ENCODE results near the gene RARA. TPM values are rescaled to one million over a fixed set of nuclear protein-coding genes. Genes with fewer than 3 reads are reported as not detected.
A peak's percentile ranks its signal among the peaks of the same experiment; 100 is the strongest.
"Not testable (repeated sequence)": the region's sequence is repeated elsewhere in the genome, so short reads cannot be mapped to it uniquely, and the experiment has no call there.

The RARA gene
- total and polyA plus RNA-seq, 12 donors, result 4.7 to 58.2 (median 33.0) TPM

- no peak overlapping the region for H3K4me3 ChIP-seq
- no peaks in the 10 kb centered on the region for H3K27me3 ChIP-seq
- no peaks in the 10 kb centered on the region for H3K36me3 ChIP-seq (replicated peaks in 1 of 2)
- DNase-seq, result no peak
- intact Hi-C loops (cut with DNase I), result no loop called here
- no peak for TF ChIP-seq POLR2A (IDR thresholded peaks at IDR 0.05)
- TF ChIP-seq, protein P1, sequence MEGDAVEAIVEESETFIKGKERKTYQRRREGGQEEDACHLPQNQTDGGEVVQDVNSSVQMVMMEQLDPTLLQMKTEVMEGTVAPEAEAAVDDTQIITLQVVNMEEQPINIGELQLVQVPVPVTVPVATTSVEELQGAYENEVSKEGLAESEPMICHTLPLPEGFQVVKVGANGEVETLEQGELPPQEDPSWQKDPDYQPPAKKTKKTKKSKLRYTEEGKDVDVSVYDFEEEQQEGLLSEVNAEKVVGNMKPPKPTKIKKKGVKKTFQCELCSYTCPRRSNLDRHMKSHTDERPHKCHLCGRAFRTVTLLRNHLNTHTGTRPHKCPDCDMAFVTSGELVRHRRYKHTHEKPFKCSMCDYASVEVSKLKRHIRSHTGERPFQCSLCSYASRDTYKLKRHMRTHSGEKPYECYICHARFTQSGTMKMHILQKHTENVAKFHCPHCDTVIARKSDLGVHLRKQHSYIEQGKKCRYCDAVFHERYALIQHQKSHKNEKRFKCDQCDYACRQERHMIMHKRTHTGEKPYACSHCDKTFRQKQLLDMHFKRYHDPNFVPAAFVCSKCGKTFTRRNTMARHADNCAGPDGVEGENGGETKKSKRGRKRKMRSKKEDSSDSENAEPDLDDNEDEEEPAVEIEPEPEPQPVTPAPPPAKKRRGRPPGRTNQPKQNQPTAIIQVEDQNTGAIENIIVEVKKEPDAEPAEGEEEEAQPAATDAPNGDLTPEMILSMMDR (IDR thresholded peaks at IDR 0.05), result no peak
- H3K4me1 ChIP-seq (replicated peaks in 1 of 2), result no peaks in the 10 kb centered on the region
- 85 to 92% (median 87%) methylated on average over 4 of the region's 4 CpGs for WGBS, 4 donors
- no peak overlapping the region for H3K27ac ChIP-seq
- no peaks in the 10 kb centered on the region for H3K9me3 ChIP-seq (replicated peaks in 1 of 3)
These were observed 73.3 kb downstream of the RARA start for GRCh38 chr17:40382251-40382650.

GRCh38 chr17:40386555-40386954, 77.6 kb downstream of the RARA start:
- H3K27me3 ChIP-seq; DNase-seq; H3K36me3 ChIP-seq (replicated peaks in 1 of 2); H3K9me3 ChIP-seq (replicated peaks in 1 of 3); H3K4me1 ChIP-seq (replicated peaks in 1 of 2); H3K27ac ChIP-seq; intact Hi-C loops (cut with DNase I); H3K4me3 ChIP-seq: not testable (repeated sequence)
- 90 to 99% (median 97%) methylated on average over 3 of the region's 3 CpGs for WGBS, 4 donors

GRCh38 chr17:40399185-40399584, 90.2 kb downstream of the RARA start:
- Histone ChIP-seq H3K4me1 (replicated peaks in 1 of 2) (no peaks in the 10 kb centered on the region), H3K36me3 (replicated peaks in 1 of 2) (no peaks in the 10 kb centered on the region), H3K9me3 (replicated peaks in 1 of 3) (no peaks in the 10 kb centered on the region), H3K4me3 (no peak overlapping the region), H3K27ac (no peak overlapping the region), H3K27me3 (no peaks in the 10 kb centered on the region)
- intact Hi-C loops (cut with DNase I), result no loop called here
- TF ChIP-seq, protein P1 (IDR thresholded peaks at IDR 0.05), result peak; percentile 26 to 67 (median 55)
- no peak for TF ChIP-seq POLR2A (IDR thresholded peaks at IDR 0.05)
- WGBS, 4 donors, result 34 to 51% (median 42%) methylated on average over 4 of the region's 4 CpGs
- DNase-seq, result no peak

DNA sequence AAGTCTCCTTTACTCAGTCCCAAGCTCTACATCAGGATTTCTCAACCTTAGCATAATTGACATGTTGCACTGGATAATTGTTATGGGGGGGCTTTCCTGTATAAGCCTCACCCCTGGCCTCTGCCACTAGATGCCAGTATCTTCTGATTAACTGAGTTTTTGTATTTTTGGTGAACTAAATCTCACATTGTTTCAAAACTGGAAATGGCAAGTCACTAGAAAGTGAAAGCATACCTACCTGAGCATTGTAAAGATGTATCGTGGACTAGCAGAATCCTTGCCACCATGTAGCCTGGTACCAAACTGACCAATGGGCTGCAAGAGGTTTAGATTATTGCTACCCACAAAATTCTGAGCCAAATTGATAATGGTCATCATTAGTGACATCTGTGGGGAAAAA, 93.7 kb downstream of the RARA start:
- TF ChIP-seq, protein P1 (IDR thresholded peaks at IDR 0.05), result no peak
- no peak for TF ChIP-seq POLR2A (IDR thresholded peaks at IDR 0.05)
- Histone ChIP-seq H3K4me1 (replicated peaks in 1 of 2) (no peaks in the 10 kb centered on the region), H3K27me3 (no peaks in the 10 kb centered on the region), H3K4me3 (no peak overlapping the region), H3K27ac (no peak overlapping the region), H3K36me3 (replicated peaks in 1 of 2) (no peaks in the 10 kb centered on the region), H3K9me3 (replicated peaks in 1 of 3) (no peaks in the 10 kb centered on the region)
- 88 to 100% (median 92%) methylated on average over 1 of the region's 1 CpG for WGBS, 4 donors
- intact Hi-C loops (cut with DNase I), result no loop called here
- no peak for DNase-seq

DNA sequence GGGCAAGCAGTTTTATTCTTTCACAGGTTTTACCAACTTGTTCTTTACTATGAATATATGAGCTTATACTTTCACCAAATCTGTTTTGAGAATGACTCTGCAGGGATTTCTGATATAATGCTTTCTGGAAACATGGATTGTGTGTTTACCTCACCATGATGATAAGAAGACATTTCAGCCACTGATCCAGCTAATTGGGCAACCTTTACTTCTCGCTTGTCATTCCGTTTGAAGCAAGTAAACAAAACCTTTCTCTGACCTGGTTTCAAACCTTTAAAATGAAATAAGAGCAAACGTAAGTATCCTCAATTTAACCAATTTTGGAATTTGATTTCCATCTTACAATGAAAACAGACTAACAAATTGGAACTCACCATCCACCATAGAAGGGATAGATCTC, 95.0 kb downstream of the RARA start:
- Histone ChIP-seq H3K4me1 (replicated peaks in 1 of 2) (no peaks in the 10 kb centered on the region), H3K36me3 (replicated peaks in 1 of 2) (no peaks in the 10 kb centered on the region), H3K4me3 (no peak overlapping the region), H3K9me3 (replicated peaks in 1 of 3) (no peaks in the 10 kb centered on the region), H3K27me3 (no peaks in the 10 kb centered on the region), H3K27ac (no peak overlapping the region)
- 83 to 90% (median 88%) methylated on average over 3 of the region's 3 CpGs for WGBS, 4 donors
- intact Hi-C loops (cut with DNase I), result no loop called here
- no peak for TF ChIP-seq POLR2A (IDR thresholded peaks at IDR 0.05)
- TF ChIP-seq, protein P1 (IDR thresholded peaks at IDR 0.05), result no peak
- no peak for DNase-seq
